ENCODE measurements around the gene LCN6. TPM values are rescaled to one million over a fixed set of nuclear protein-coding genes. Genes with fewer than 3 reads are reported as not detected.
"Not testable (repeated sequence)": the region's sequence is repeated elsewhere in the genome, so short reads cannot be mapped to it uniquely, and the experiment has no call there.

The LCN6 gene
- total RNA-seq, 4 donors from 2014 or later = 16.2 to 31.4 (median 22.7) TPM

DNA sequence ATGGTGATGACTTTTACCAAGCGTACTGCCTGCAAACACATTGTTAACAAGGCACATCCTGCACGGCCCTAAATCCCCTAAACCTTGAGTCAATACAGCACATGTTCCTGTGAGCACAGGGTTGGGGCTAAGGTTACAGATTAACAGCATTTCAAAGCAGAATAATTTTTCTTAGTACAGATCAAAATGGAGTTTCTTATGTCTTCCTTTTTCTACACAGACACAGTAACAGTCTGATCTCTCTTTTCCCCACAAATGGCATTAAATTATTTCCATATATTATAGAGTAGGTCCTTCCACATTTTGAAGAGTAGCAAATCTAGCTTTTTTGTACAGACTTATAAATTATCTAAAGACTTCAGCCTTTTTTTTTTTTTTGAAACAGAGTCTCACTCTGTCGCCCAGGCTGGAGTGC is 41.2 kb upstream of the LCN6 start:
- no peak for ATAC-seq
- H3K27me3 ChIP-seq = no peaks in the 10 kb centered on the region
- H3K4me1 ChIP-seq = peaks cover 0 to 37% (median 13%) of the 10 kb centered on the region in 3 donors
- no peak for TF ChIP-seq POLR2A (IDR thresholded peaks at IDR 0.05)
- no peak for TF ChIP-seq EP300 (IDR thresholded peaks at IDR 0.05)
- no peak for TF ChIP-seq POLR2AphosphoS5 (IDR thresholded peaks at IDR 0.05)
- peak overlapping the region in 1 of 4 donors; percentile 95 for H3K27ac ChIP-seq
- H3K36me3 ChIP-seq = peaks cover 0 to 17% of the 10 kb centered on the region in 2 donors
- H3K4me3 ChIP-seq = no peak overlapping the region
- H3K9me3 ChIP-seq = no peaks in the 10 kb centered on the region
- WGBS, 2 donors (ENCODE audit: low coverage in 1 of 2) = 78 to 86% methylated on average over 1 to 3 of the region's 3 CpGs

DNA sequence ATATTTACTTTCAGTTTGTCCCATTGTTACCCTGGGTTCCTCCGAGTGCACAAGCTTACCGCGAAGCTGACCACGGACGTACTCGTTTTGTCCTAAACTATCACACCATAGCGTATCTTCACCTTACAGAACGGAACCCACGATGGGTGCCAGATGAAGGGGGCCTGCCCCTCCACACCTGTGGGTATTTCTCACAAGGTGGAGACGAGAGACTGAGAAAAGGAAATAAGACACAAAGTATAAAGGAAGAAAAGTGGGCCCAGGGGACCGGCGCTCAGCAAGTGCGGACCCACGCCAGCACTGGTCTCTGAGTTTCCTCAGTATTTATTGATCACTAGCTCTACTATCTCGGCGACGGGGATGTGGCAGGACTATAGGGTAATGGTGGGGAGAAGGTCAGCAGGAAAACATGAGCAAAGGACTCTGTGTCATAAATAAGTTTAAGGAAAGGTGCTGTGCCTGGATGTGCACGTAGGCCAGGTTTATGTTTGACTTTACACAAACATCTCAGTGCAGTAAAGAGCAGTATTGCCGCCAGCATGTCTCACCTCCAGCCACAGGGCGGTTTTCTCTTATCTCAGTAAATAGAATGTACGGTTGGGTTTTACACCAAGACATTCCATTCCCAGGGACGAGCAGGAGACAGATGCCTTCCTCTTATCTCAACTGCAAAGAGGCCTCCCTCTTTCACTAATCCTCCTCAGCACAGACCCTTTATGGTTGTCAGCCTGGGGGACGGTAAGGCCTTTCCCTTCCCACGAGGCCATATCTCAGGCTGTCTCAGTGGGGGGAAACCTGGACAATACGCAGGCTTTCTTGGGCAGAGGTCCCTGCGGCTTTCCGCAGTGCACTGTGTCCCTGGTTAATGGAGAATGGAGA is 40.6 kb upstream of the LCN6 start:
- not testable (repeated sequence) for ATAC-seq, H3K27ac ChIP-seq, H3K9me3 ChIP-seq, H3K27me3 ChIP-seq, H3K4me3 ChIP-seq
- H3K36me3 ChIP-seq = peaks cover 0 to 13% of the 10 kb centered on the region in 2 donors
- WGBS, 2 donors (ENCODE audit: low coverage in 1 of 2) = 77% methylated on average over 6 to 25 of the region's 27 CpGs
- peaks cover 0 to 37% (median 13%) of the 10 kb centered on the region in 3 donors for H3K4me1 ChIP-seq

DNA sequence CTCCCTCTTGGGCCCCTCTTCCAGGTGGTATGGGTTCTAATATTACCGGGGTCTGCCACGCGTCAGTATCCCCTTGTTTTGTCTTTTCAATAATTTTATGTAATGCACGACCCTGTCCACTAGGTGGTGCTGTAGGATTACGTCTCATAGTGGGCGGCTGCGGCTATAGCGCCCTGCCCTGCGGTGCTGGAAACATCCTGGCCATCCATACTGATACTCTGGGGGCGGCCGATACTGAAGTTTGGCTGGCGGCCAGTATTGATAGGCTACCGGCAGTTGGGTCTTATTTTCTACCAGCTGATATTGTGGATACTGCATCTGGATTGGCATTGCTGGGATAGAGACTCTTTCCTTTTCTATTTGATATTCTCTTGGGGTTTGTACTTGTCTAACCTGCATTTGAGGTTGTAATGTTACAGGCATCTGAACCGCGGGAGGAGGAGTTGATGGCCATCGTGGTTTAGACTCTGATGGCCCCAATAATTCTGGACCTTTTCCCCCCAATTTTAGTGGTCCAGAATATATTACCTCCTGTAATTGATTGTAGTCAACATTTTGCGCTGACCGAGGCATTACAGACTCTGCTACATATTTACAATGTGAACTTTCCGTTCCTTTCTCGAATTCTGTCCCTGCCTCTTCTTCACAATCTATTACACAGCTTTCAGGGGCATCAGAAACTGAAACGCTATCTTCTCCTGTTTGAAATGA is 39.5 kb upstream of the LCN6 start:
- H3K27ac ChIP-seq = no peak overlapping the region
- no peak overlapping the region for H3K4me3 ChIP-seq
- no peak for ATAC-seq
- peaks cover 0 to 3% of the 10 kb centered on the region in 2 donors for H3K36me3 ChIP-seq
- H3K4me1 ChIP-seq = peaks cover 0 to 36% (median 13%) of the 10 kb centered on the region in 3 donors
- H3K27me3 ChIP-seq = no peaks in the 10 kb centered on the region
- TF ChIP-seq, protein P1, sequence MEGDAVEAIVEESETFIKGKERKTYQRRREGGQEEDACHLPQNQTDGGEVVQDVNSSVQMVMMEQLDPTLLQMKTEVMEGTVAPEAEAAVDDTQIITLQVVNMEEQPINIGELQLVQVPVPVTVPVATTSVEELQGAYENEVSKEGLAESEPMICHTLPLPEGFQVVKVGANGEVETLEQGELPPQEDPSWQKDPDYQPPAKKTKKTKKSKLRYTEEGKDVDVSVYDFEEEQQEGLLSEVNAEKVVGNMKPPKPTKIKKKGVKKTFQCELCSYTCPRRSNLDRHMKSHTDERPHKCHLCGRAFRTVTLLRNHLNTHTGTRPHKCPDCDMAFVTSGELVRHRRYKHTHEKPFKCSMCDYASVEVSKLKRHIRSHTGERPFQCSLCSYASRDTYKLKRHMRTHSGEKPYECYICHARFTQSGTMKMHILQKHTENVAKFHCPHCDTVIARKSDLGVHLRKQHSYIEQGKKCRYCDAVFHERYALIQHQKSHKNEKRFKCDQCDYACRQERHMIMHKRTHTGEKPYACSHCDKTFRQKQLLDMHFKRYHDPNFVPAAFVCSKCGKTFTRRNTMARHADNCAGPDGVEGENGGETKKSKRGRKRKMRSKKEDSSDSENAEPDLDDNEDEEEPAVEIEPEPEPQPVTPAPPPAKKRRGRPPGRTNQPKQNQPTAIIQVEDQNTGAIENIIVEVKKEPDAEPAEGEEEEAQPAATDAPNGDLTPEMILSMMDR (IDR thresholded peaks at IDR 0.05) = peak; percentile 84 to 89 (median 85)
- TF ChIP-seq POLR2AphosphoS5 (IDR thresholded peaks at IDR 0.05) = no peak
- 0 to 25% methylated on average over 7 to 16 of the region's 21 CpGs for WGBS, 2 donors (ENCODE audit: low coverage in 1 of 2)
- no peaks in the 10 kb centered on the region for H3K9me3 ChIP-seq

DNA sequence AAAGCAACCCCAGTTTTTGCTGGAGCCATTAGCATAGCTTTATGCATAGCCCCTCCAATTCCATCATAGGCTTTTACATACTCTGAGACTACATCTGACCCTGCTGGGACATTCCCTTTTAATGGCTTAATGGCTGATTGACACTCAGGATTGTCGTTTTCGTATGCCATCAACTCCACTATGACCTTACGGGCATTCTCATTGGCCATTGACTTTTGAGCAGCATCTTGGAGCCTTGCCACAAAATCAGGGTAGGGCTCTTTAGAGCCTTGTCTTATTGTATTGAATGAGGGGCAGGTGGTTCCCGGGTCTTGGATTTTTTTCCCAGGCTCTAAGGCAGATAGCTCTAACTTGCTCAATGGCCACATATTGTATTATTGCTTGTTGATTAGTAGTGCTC is 38.7 kb upstream of the LCN6 start:
- ATAC-seq, H3K36me3 ChIP-seq, H3K27ac ChIP-seq, H3K9me3 ChIP-seq, H3K4me3 ChIP-seq, H3K27me3 ChIP-seq: not testable (repeated sequence)
- WGBS, 2 donors (ENCODE audit: low coverage in 1 of 2) = 35 to 39% methylated on average over 3 to 4 of the region's 4 CpGs
- peaks cover 0 to 28% (median 8%) of the 10 kb centered on the region in 3 donors for H3K4me1 ChIP-seq

DNA sequence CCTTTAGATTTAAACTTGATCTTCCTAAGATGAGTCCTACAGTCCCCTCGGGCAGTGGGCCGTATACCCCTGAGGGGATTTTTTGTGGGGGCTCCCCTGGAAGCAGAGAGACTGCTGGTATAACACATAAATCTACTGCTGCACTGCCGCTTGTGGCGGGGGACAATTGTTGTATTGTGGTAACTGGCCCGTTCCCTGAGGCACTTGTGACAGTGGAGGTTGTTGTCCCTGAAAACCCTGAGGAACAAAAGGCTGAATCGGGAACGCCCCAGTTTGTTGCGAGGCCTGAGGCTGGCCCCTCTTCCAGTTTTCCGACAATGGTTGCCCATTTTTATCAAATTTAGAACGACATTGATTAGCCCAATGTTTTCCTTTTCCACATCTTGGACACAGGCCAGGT is 38.1 kb upstream of the LCN6 start:
- no peak overlapping the region for H3K27ac ChIP-seq
- WGBS, 2 donors (ENCODE audit: low coverage in 1 of 2) = 40 to 80% methylated on average over 1 to 8 of the region's 10 CpGs
- peaks cover 0 to 22% (median 4%) of the 10 kb centered on the region in 3 donors for H3K4me1 ChIP-seq
- no peaks in the 10 kb centered on the region for H3K27me3 ChIP-seq
- H3K4me3 ChIP-seq = no peak overlapping the region
- H3K36me3 ChIP-seq = no peaks in the 10 kb centered on the region
- H3K9me3 ChIP-seq = no peaks in the 10 kb centered on the region
- TF ChIP-seq POLR2AphosphoS5 (IDR thresholded peaks at IDR 0.05) (no peak), EP300 (IDR thresholded peaks at IDR 0.05) (no peak), POLR2A (IDR thresholded peaks at IDR 0.05) (no peak)
- TF ChIP-seq, protein P1 (IDR thresholded peaks at IDR 0.05) = no peak
- no peak for ATAC-seq

DNA sequence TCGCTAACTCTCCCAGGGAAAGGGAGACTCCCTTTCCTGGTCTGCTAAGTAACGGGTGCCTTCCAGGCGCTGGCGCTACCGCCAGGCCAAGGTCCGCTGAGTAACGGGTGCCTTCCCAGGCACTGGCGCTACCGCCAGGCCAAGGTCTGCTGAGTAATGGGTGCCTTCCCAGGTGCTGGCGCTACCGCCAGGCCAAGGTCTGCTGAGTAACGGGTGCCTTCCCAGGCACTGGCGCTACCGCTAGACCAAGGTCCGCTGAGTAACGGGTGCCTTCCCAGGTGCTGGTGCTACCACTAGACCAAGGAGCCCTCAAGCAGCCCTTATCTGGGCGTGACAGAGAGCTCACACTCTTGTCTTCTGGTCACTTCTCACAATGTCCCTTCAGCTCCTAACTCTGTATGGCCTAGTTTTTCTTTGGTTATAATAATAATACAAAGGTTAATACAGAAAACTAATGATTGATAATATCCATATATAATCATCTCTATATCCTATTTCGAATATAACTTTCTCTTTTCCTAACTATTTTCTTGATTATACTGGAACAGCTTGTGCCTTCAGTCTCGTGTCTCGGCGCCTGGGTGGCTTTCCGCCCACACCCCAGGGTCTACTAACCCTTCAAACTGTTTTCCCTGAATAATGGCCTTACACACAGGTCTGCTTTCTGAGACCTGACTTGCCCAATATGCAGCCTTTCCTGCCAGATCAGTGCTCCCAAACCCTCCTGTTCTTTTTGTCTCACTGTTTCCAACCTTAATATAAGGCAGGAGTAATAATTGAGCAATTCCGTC is 37.4 kb upstream of the LCN6 start:
- ATAC-seq, H3K27ac ChIP-seq, H3K9me3 ChIP-seq, H3K27me3 ChIP-seq, H3K4me3 ChIP-seq, H3K36me3 ChIP-seq: not testable (repeated sequence)
- 78 to 85% methylated on average over 7 to 12 of the region's 23 CpGs for WGBS, 2 donors (ENCODE audit: low coverage in 1 of 2)
- H3K4me1 ChIP-seq = peaks cover 0 to 19% (median 4%) of the 10 kb centered on the region in 3 donors
